ENCODE data around the gene CHRNA1. TPM values are rescaled to one million over a fixed set of nuclear protein-coding genes. Genes with fewer than 3 reads are reported as not detected.

CHRNA1 gene
- total RNA-seq, 1 donor from 2014 or later: not detected

GRCh38 chr2:174781996-174782395 is 17.7 kb upstream of the CHRNA1 start:
- DNase-seq: peak; percentile 63

GRCh38 chr2:174781298-174781697 is 17.0 kb upstream of the CHRNA1 start:
- no peak for DNase-seq

GRCh38 chr2:174780856-174781255 is 16.6 kb upstream of the CHRNA1 start:
- no peak for DNase-seq

- no peak for DNase-seq
These were observed 16.0 kb upstream of the CHRNA1 start for GRCh38 chr2:174780191-174780840.

- DNase-seq: no peak
These were observed 15.2 kb upstream of the CHRNA1 start for GRCh38 chr2:174779361-174779928.

GRCh38 chr2:174778085-174778981 is 14.1 kb upstream of the CHRNA1 start:
- no peak for DNase-seq

- DNase-seq: no peak
These were observed 13.2 kb upstream of the CHRNA1 start for GRCh38 chr2:174777347-174778084.

GRCh38 chr2:174776675-174777074 is 12.4 kb upstream of the CHRNA1 start:
- DNase-seq: no peak

- no peak for DNase-seq
These were observed 12.0 kb upstream of the CHRNA1 start for GRCh38 chr2:174776223-174776622.

GRCh38 chr2:174775571-174775980 is 11.3 kb upstream of the CHRNA1 start:
- no peak for DNase-seq

GRCh38 chr2:174774886-174775285 is 10.6 kb upstream of the CHRNA1 start:
- no peak for DNase-seq

GRCh38 chr2:174773215-174773614 is 8.9 kb upstream of the CHRNA1 start:
- DNase-seq: no peak

- DNase-seq: no peak
These were observed 8.2 kb upstream of the CHRNA1 start for GRCh38 chr2:174772472-174772801.

- peak; percentile 73 for DNase-seq
These were observed 7.6 kb upstream of the CHRNA1 start for GRCh38 chr2:174771631-174772471.

GRCh38 chr2:174771136-174771535 is 6.9 kb upstream of the CHRNA1 start:
- no peak for DNase-seq

GRCh38 chr2:174768557-174768956 is 4.3 kb upstream of the CHRNA1 start:
- DNase-seq: no peak

- no peak for DNase-seq
These were observed 2.0 kb upstream of the CHRNA1 start for GRCh38 chr2:174766271-174766670.

GRCh38 chr2:174765576-174765975 is 1.3 kb upstream of the CHRNA1 start:
- DNase-seq: no peak

GRCh38 chr2:174763780-174764179 is 492 bp downstream of the CHRNA1 start:
- no peak for DNase-seq

GRCh38 chr2:174762464-174762863 is 1.8 kb downstream of the CHRNA1 start:
- DNase-seq: no peak

- no peak for DNase-seq
These were observed 2.4 kb downstream of the CHRNA1 start for GRCh38 chr2:174761837-174762236.
